Ishikawa (cell line): Measurements from ENCODE around the gene TMOD3.

Experiments used
- CEBPB ChIP-seq: IDR thresholded peaks from 2 replicates; pipeline ENCODE4 v1.6.1; 2012
- CREB1 ChIP-seq: IDR thresholded peaks from 2 replicates; pipeline ENCODE4 v1.6.1; 2012; ENCODE audit warnings: low read depth
- EP300 ChIP-seq: IDR thresholded peaks from 2 replicates; pipeline ENCODE4 v1.6.1; 2012; ENCODE audit warnings: borderline replicate concordance
- FOXM1 ChIP-seq: IDR thresholded peaks from 2 replicates; pipeline ENCODE4 v1.6.1; 2012; ENCODE audit warnings: low read depth, borderline replicate concordance
- MAX ChIP-seq: IDR thresholded peaks from 2 replicates; pipeline ENCODE4 v1.6.1; 2012
- NFIC ChIP-seq: IDR thresholded peaks from 2 replicates; pipeline ENCODE4 v1.6.1; 2012
- RAD21 ChIP-seq: IDR thresholded peaks from 2 replicates; pipeline ENCODE4 v1.6.1; 2012; ENCODE audit warnings: low read depth
- TAF1 ChIP-seq: IDR thresholded peaks from 2 replicates; pipeline ENCODE4 v1.6.1; 2012; ENCODE audit warnings: low read depth, mild to moderate bottlenecking
- TEAD4 ChIP-seq: IDR thresholded peaks from 2 replicates; pipeline ENCODE4 v1.6.1; 2012
- USF1 ChIP-seq: IDR thresholded peaks from 2 replicates; pipeline ENCODE4 v1.6.1; 2012
- YY1 ChIP-seq: IDR thresholded peaks from 2 replicates; pipeline ENCODE4 v1.6.1; 2012; ENCODE audit warnings: low read depth
- ZBTB7A ChIP-seq: IDR thresholded peaks from 2 replicates; pipeline ENCODE4 v1.6.1; 2012; ENCODE audit warnings: low read depth
- TF ChIP-seq, protein P1 (sequence below): IDR thresholded peaks from 2 replicates; pipeline ENCODE4 v1.6.1; 2012; ENCODE audit warnings: low read depth, mild to moderate bottlenecking

DNA sequence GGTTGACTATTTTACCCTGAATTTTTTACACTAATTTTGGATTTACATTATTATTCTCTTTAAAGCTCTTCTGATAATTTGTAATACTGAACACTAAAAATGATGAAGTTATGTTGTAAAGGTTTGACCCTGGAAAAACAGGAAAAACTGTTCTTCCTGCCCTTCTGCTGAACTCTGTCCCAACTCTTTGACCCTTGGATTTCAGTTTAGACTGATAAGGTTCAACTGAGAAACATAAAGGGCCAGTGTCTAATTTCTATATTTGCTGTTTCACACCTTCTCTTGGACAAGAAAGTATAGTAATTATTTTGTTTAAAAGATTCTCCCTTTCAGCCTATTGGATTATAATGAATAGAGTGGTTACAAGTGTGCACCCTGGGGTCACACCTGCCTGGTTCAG, 12.8 kb upstream of the TMOD3 start:
- TF ChIP-seq EP300 (no peak), TEAD4 (no peak), YY1 (no peak), ZBTB7A (no peak), RAD21 (no peak), MAX (no peak), CREB1 (no peak), USF1 (no peak), TAF1 (no peak), FOXM1 (no peak), CEBPB (no peak), NFIC (no peak)
- TF ChIP-seq, protein P1, sequence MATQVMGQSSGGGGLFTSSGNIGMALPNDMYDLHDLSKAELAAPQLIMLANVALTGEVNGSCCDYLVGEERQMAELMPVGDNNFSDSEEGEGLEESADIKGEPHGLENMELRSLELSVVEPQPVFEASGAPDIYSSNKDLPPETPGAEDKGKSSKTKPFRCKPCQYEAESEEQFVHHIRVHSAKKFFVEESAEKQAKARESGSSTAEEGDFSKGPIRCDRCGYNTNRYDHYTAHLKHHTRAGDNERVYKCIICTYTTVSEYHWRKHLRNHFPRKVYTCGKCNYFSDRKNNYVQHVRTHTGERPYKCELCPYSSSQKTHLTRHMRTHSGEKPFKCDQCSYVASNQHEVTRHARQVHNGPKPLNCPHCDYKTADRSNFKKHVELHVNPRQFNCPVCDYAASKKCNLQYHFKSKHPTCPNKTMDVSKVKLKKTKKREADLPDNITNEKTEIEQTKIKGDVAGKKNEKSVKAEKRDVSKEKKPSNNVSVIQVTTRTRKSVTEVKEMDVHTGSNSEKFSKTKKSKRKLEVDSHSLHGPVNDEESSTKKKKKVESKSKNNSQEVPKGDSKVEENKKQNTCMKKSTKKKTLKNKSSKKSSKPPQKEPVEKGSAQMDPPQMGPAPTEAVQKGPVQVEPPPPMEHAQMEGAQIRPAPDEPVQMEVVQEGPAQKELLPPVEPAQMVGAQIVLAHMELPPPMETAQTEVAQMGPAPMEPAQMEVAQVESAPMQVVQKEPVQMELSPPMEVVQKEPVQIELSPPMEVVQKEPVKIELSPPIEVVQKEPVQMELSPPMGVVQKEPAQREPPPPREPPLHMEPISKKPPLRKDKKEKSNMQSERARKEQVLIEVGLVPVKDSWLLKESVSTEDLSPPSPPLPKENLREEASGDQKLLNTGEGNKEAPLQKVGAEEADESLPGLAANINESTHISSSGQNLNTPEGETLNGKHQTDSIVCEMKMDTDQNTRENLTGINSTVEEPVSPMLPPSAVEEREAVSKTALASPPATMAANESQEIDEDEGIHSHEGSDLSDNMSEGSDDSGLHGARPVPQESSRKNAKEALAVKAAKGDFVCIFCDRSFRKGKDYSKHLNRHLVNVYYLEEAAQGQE, result no peak
